Posterior vena cava (tissue), 2 donors: ENCODE results near the gene TNRC6A. TPM values are rescaled to one million over a fixed set of nuclear protein-coding genes. Genes with fewer than 3 reads are reported as not detected.
"Not testable (repeated sequence)": the region's sequence is repeated elsewhere in the genome, so short reads cannot be mapped to it uniquely, and the experiment has no call there.

Experiments
- DNase-seq: peaks from one replicate; pipeline ENCODE4 v3.0.0-alpha.2; 2020; ENCODE audit warnings: low spot score
- intact Hi-C, 2 donors: fragments of 100-400 bp; cut with DNase I; formaldehyde crosslinking; loops; one replicate each; pipeline versions ENCODE4 v1.14.1 to v1.14.2; 2022 to 2023
- long read RNA-seq, 2 donors: library from polyadenylated mRNA; unstranded; transcript quantifications; one replicate each; pipeline ENCODE4 v2.0.0, GENCODE V29; 2020 to 2021
- total RNA-seq, 2 donors: library from RNA; stranded (reverse); fragmentation: NEBNext Ultra II Directional; extraction: Animal tissue kit (Norgen Biotek cat#: 25700); gene quantifications; one replicate each; pipeline ENCODE4 v1.2.1, GENCODE V29; 2021
- donor health status: DM: yes; HTN: yes; CAD: no.
- donor health status: DM: yes; HTN: yes; CAD: no.

TNRC6A gene
- 10 to 100 TPM; 51.7 to 58.3 TPM for total RNA-seq
- long read RNA-seq, donor 1, partial matches to known transcripts = 9 of 17 reads
- long read RNA-seq, donor 1, other reads (novel, unspliced or antisense) = 7 of 17 reads
- long read RNA-seq, donor 2, partial matches to known transcripts = 11 of 19 reads
- long read RNA-seq, donor 2, other reads (novel, unspliced or antisense) = 7 of 19 reads

DNA sequence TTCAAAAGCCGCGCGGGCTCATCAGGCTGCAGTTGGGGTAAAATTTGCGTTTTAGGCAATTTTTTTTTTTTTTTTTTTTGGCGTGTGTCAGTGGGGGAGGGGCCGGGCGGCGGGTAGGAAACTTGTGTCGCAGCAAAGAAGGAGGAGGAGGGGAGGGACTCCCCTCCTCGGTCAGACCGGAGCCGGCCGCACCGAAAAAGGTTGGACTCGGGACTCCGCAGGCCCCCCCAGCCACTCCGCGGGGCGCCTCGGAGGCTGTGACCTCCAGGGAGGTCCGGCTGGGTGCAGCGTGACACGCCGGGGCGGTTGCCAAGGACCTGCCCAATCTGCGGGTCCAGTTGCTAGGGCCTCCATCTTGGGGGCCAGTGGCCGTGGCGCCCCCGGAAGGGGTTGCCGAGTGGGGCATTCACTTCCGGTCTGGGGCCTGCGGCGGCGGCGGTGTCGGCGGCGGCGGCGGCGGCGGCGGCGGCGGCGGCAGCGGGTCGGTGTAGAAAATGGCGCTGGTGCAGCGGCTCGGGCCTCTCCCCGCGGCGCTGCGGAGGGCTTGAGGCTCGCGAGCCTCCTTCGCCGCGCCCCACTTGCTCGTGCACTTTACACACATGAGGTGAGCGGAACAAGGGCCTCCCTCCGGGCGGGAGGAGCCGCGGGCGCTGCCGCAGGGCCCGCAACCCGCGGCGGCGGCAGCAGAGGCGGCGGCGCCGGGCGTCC, at the start of gene TNRC6A:
Gene TNRC6A, plus strand, starts transcription at position 409 of the 708 bp plus-strand sequence. Its CDS starts 191 bp downstream, at position 600.
- intact Hi-C loops = no loop called here
- DNase-seq = peak; percentile 97

DNA sequence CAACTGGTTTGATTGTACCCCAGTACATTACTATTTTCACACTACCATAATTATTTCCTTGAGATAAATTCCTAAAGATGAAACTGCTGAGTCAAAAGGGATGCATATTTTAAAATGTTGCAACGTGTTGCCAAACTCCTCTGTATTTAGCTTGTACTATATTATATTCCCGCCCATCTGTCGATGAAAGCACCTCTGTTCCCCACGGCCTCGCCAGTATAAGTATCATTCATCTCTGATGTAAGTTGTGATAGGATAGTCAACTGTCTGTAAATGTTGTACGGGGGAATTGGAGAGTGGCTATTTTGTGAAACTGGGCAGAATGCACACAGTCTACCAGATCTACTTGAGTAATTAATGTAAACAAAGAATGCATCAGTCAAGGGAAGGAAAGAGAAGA, 47.7 kb upstream of the TNRC6A start:
- no peak for DNase-seq
- intact Hi-C loops = loop anchor here in 1 of 2 donors (10.0 kb wide), 1 partner anchor 97 kb away; no protein-coding TSS in a partner anchor

DNA sequence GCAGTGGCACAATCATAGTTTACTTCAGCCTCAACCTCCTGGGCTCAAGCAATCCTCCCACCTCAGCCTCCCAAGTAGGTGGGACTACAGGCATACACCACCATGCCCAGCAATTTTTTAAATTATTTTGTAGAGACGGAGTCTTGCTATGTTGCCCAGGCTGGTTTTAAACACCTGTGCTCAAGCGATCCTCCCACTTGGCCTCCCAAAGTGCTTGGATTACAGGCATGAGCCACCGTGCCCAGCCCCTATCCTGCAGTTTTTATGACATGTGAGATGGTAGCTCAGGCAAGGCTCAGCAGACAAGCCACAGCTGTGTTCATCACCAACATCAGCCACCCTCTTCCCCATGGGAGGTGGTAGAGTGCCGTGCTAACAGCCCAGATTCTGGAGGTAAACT, 46.2 kb upstream of the TNRC6A start:
- intact Hi-C loops = loop anchor here in 1 of 2 donors (10.0 kb wide), 1 partner anchor 98 kb away; no protein-coding TSS in a partner anchor
- no peak for DNase-seq

- no peak for DNase-seq
- intact Hi-C loops = loop anchor here in 1 of 2 donors (10.0 kb wide), 1 partner anchor 99 kb away; no protein-coding TSS in a partner anchor
Measured at GRCh38 chr16:24683847-24684493, 45.5 kb upstream of the TNRC6A start.

DNA sequence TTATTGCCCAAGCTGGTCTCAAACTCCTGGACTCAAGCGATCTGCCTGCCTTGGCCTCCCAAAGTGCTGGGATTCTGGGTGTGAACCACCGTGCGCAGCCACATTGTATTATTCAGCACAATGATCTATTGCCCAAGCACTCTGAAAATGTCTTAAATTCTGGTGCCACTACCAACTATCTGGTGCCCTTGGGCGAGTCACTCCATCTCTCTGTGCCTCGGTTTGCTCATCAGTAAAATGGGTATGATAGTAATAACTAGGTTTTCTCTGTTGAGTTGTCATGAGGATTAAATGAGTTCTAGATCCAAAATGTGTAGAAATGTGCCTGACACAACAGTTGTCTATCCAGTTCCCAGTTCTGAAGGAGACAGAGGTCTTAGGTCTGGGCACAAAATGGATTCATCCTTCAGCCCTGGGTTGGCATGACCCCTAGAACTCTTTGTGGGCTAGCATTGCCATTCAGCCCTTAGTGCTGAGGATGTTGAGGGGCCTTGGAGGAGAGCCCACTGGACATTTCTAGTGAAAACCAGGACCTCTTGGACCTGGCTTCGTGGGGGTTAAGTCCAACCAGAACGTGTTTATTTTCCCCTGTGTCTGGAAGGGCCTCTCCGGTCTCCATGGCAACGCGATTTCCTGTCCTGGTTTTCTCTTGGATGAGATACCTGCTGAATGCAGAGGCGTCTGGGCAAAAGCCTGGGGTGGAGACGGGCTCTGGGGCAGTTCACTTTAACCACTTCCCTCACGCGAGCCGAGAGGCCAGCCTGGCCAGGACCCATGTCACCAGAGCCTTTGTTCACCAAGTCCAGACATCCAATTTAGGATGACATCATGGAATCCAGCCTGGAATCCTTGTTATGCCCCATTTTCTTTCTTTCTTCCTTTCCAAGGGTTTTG, 43.7 kb upstream of the TNRC6A start:
- peak; percentile 90 for DNase-seq
- intact Hi-C loops = loop anchor here in 1 of 2 donors (10.0 kb wide), 1 partner anchor 101 kb away; no protein-coding TSS in a partner anchor

DNA sequence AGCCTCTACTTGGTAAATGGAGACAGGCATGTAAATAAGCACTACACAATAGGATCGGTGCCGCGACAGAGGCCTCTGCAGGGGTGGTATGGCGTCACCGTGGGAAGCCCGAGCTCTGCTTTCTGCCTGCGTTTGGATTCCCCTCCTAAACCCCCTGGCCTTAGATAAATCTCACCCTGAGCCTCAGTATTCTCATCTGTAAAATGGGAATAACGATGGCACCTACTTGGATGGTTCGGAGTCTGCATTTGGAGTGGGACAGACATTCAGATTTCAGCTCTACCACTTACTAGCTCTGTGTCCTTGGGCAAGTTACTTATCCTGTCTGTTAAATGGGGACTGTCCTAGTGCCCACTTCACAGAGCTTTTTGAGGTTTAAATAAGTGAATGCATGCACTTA, 42.8 kb upstream of the TNRC6A start:
- DNase-seq = no peak
- intact Hi-C loops = loop anchor here in 1 of 2 donors (10.0 kb wide), 1 partner anchor 102 kb away; no protein-coding TSS in a partner anchor

- DNase-seq = no peak
- intact Hi-C loops = loop anchor here in 1 of 2 donors (10.0 kb wide), 1 partner anchor 104 kb away; no protein-coding TSS in a partner anchor
Measured at GRCh38 chr16:24688359-24688758, 41.1 kb upstream of the TNRC6A start.

DNA sequence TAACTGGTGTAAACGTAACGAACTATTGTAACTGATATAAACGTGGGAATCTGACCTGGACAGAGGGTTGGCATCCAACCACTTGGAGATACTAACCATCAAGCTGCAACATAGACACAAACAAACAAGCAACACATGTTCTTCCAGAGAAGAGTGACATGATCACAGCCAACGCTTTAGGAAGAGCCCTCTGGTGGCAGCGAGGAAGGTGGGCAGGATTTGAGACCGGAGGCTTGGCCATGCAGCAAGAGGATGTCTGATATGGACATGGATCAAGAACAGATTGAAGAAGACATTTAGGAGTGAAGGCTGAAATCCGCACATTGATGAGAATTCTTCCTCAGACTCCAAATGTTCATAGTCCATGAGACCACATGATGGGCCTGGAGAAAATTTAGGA, 40.3 kb upstream of the TNRC6A start:
- no peak for DNase-seq
- intact Hi-C loops = loop anchor here in 1 of 2 donors (10.0 kb wide), 1 partner anchor 104 kb away; no protein-coding TSS in a partner anchor

- no peak for DNase-seq
- intact Hi-C loops = no loop called here
Measured at GRCh38 chr16:24692854-24693253, 36.6 kb upstream of the TNRC6A start.

- no peak for DNase-seq
- intact Hi-C loops = loop anchor here in 1 of 2 donors (5.0 kb wide), 1 partner anchor 1173 kb away; no protein-coding TSS in a partner anchor
Measured at GRCh38 chr16:24694931-24695330, 34.5 kb upstream of the TNRC6A start.

GRCh38 chr16:24696699-24697098, 32.8 kb upstream of the TNRC6A start:
- no peak for DNase-seq
- intact Hi-C loops = loop anchor here in 1 of 2 donors (5.0 kb wide), 1 partner anchor 1174 kb away; no protein-coding TSS in a partner anchor

DNA sequence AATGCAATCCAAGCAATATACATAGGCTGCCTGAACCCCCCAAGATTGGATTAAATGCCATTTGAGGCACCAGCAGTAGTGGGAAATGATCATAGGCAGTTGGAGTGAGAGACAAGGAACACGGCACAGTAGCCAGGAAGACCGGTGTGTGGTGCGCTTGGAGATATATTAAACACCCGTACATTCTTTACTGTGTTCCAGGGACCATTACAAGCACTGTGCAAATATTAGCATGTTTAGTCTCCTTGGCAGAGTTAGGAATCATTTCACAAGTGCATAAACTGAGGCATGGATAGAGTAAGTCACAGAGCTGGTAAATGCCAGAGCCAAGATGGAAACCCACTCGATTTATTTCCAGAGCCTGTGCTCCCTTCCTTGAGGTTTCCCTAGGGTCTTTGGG, 31.1 kb upstream of the TNRC6A start:
- DNase-seq = no peak
- intact Hi-C loops = loop anchor here in 1 of 2 donors (5.0 kb wide), 1 partner anchor 1176 kb away; no protein-coding TSS in a partner anchor

DNA sequence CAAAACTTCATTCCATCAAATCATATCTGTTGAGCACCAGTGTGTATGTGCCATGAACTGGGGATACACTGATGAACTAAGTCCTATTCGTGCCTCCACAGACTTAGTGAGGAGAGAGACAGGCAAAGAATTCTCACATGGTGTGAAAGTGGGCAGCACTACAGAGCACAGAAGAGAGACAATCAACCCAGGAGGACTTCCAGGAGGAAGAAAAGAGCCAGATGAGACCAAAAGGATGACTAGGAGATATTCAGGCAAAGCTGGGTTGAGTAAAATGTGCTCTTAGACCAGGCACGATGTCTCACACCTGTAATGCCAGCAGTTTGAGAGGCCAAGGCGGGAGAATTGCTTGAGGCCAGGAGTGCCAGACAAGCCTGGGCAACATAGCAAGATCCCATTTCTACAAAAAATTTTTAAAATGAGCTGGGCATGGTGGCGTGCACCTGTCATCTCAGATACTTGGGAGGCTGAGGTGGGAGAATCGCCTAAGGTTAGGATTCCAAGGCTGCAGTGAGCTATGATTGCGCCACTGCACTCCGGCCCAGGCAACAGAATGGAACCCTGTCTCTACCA, 30.2 kb upstream of the TNRC6A start:
- no peak for DNase-seq
- intact Hi-C loops = loop anchor here in 1 of 2 donors (5.0 kb wide), 1 partner anchor 1177 kb away; no protein-coding TSS in a partner anchor

DNA sequence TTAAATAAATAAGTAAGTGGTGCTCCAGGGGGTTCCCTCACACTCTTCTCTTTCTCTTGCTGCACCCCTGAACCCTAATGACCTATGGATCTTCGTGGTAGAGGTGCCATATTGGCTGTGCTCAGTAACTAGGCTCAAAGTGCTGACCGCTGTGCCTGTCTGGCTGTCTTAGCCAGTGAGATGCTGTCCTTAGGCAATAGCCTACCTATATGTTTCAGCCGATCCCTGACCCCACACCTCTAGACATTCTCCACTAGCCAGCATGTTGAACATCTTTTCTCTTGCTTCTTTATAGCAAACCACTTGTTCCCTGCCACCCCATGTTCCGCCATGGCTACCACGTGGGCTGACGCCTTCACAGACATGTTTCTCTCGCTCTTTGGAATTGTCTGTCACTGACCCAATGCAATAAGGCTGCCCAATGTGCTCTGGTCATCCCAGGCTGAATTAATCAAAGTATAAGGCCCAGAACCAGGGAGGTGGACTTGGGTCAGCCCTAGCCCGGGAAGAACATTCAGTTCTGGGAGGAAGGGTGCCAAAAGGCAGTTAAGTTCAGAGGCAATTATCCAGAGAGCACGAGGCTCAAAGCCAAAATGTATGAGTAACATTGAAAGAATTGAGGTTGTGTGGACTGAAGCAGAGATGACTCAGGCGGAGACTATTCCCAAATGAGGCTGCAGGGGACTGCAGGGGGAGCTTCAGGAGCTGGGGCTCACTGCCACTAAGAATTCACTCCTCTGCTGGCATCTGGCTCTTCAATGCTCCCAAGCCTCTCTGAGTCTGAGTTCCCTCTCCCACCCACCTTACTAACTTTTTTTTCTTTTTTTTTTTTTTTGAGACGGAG, 28.7 kb upstream of the TNRC6A start:
- DNase-seq = peak; percentile 89
- intact Hi-C loops = no loop called here

DNA sequence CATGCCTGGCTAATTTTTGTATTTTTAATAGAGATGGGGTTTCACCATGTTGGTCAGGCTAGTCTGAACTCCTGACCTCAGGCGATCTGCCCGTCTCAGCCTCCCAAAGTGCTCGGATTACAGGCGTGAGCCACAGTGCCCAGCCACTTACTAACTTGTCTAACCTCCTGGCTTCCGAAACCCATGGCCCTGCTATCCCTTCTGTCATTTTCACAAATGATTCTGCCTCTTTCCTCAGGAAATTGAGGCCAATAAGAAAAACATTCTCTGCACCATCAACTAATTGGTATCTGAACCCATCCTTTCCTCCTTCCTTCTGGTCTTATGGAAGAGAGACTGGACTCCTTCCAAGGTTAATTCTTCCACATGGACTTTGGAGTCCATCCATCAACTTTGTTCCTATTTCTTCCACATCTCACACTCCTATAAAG, 27.9 kb upstream of the TNRC6A start:
- DNase-seq = peak; percentile 85
- intact Hi-C loops = no loop called here

GRCh38 chr16:24707760-24708159, 21.7 kb upstream of the TNRC6A start:
- DNase-seq, intact Hi-C loops: not testable (repeated sequence)

GRCh38 chr16:24713379-24713778, 16.1 kb upstream of the TNRC6A start:
- intact Hi-C loops = no loop called here
- no peak for DNase-seq
